NCI-H82 treated with DMSO at 0.1 percent for 48 hours (cell line): ENCODE data around the gene EID1.
A peak's percentile ranks its signal among the peaks of the same experiment; 100 is the strongest.
"Not testable (repeated sequence)": the region's sequence is repeated elsewhere in the genome, so short reads cannot be mapped to it uniquely, and the experiment has no call there.

Experiments used
- DNase-seq: peaks from one replicate; lab custom pipeline; 2025; ENCODE audit not compliant: unreplicated experiment; lab: John Stamatoyannopoulos, UW

The EID1 gene

GRCh38 chr15:48877630-48878595 is at the start of gene EID1:
Gene EID1 (plus strand): TSS chr15:48878134. CDS start chr15:48878177, 43 bp downstream.
- peak; percentile 74 for DNase-seq

- DNase-seq, result no peak
These were observed 49.5 kb upstream of the EID1 start for GRCh38 chr15:48828471-48828870.

- DNase-seq, result no peak
These were observed 49.0 kb upstream of the EID1 start for GRCh38 chr15:48828906-48829305.

- no peak for DNase-seq
These were observed 45.3 kb upstream of the EID1 start for GRCh38 chr15:48832648-48833047.

GRCh38 chr15:48833526-48834239 is 44.3 kb upstream of the EID1 start:
- no peak for DNase-seq

- no peak for DNase-seq
These were observed 43.2 kb upstream of the EID1 start for GRCh38 chr15:48834756-48835155.

GRCh38 chr15:48842501-48842900 is 35.4 kb upstream of the EID1 start:
- no peak for DNase-seq

GRCh38 chr15:48845123-48845522 is 32.8 kb upstream of the EID1 start:
- peak; percentile 60 for DNase-seq

- peak; percentile 62 for DNase-seq
These were observed 27.3 kb upstream of the EID1 start for GRCh38 chr15:48850648-48851047.

- DNase-seq, result no peak
These were observed 26.0 kb upstream of the EID1 start for GRCh38 chr15:48851956-48852355.

- DNase-seq, result not testable (repeated sequence)
These were observed 23.5 kb upstream of the EID1 start for GRCh38 chr15:48854434-48854833.

GRCh38 chr15:48855501-48856440 is 22.2 kb upstream of the EID1 start:
- DNase-seq, result no peak

GRCh38 chr15:48856942-48857341 is 21.0 kb upstream of the EID1 start:
- no peak for DNase-seq

GRCh38 chr15:48858401-48858800 is 19.5 kb upstream of the EID1 start:
- peak; percentile 42 for DNase-seq

GRCh38 chr15:48859426-48859825 is 18.5 kb upstream of the EID1 start:
- no peak for DNase-seq

- DNase-seq, result peak; percentile 67
These were observed 16.0 kb upstream of the EID1 start for GRCh38 chr15:48861813-48862431.

- no peak for DNase-seq
These were observed 15.2 kb upstream of the EID1 start for GRCh38 chr15:48862705-48863104.

GRCh38 chr15:48865370-48866079 is 12.4 kb upstream of the EID1 start:
- no peak for DNase-seq

- DNase-seq, result no peak
These were observed 11.8 kb upstream of the EID1 start for GRCh38 chr15:48866141-48866563.

- DNase-seq, result no peak
These were observed 9.9 kb upstream of the EID1 start for GRCh38 chr15:48868023-48868422.
